Esophagus squamous epithelium (tissue), 4 donors: ENCODE results near the gene SDK2.

ENCODE experiments used
- POLR2A ChIP-seq, 4 donors: fragments of 450-650 bp; IDR thresholded peaks; one replicate each; pipeline ENCODE4 v1.6.1; 2017; ENCODE audit warnings: antibody characterized with exemption in 4 of 4, mild to moderate bottlenecking in 4 of 4, moderate library complexity in 3 of 4
- TF ChIP-seq, protein P1 (sequence below), 6 experiments: fragments of 450-650 bp in 4 of 6; fragments of 200-600 bp in 2 of 6; sonication (generic) in 2 of 6; IDR thresholded peaks; one replicate each; pipeline ENCODE4 v1.5.1; 2016 to 2019; ENCODE audit warnings: antibody characterized with exemption in 6 of 6, mild to moderate bottlenecking in 4 of 6, moderate library complexity in 4 of 6

DNA sequence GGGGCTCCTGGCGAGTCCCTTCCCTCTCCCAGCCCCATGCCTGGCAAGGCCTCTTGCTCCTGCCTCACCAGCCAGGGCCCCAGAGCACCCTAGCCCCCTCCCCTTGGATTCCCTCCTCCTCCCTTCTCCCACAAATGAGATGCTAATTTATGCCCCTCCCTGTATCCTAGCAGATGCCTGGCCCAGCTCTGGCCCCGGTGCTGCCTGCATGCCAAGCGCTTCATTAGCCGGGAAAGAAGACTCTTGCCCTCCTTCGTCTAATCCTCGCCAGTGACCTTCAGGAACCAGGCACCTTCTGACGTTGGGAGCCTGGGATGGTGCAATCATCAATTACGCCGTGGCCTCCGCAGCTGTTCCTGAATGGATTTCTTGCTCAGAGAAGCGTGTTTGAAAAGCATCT lies 127.8 kb downstream of the SDK2 start:
- TF ChIP-seq, protein P1, sequence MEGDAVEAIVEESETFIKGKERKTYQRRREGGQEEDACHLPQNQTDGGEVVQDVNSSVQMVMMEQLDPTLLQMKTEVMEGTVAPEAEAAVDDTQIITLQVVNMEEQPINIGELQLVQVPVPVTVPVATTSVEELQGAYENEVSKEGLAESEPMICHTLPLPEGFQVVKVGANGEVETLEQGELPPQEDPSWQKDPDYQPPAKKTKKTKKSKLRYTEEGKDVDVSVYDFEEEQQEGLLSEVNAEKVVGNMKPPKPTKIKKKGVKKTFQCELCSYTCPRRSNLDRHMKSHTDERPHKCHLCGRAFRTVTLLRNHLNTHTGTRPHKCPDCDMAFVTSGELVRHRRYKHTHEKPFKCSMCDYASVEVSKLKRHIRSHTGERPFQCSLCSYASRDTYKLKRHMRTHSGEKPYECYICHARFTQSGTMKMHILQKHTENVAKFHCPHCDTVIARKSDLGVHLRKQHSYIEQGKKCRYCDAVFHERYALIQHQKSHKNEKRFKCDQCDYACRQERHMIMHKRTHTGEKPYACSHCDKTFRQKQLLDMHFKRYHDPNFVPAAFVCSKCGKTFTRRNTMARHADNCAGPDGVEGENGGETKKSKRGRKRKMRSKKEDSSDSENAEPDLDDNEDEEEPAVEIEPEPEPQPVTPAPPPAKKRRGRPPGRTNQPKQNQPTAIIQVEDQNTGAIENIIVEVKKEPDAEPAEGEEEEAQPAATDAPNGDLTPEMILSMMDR (IDR thresholded peaks at IDR 0.05) = no peak
- TF ChIP-seq POLR2A (IDR thresholded peaks at IDR 0.05) = no peak
